Breast epithelium (tissue), 4 donors: ENCODE results near the gene AHNAK. TPM values are rescaled to one million over a fixed set of nuclear protein-coding genes. Genes with fewer than 3 reads are reported as not detected.

ENCODE experiments used
- DNase-seq, 2 donors: peaks; one replicate each; pipeline ENCODE4 v3.0.0-alpha.2; 2019; ENCODE audit warnings: low spot score in 2 of 2
- H3K27ac ChIP-seq, 2 donors: fragments of 200-600 bp; sonication (generic) in 1 of 2; one replicate each; pipeline ENCODE4 v1.5.1; 2016 to 2019; ENCODE audit warnings: mild to moderate bottlenecking in 1 of 2
- H3K27me3 ChIP-seq, 2 donors: fragments of 200-600 bp; sonication (generic) in 1 of 2; one replicate each; pipeline versions ENCODE4 v1.5.1 to v1.6.0; 2017 to 2019; ENCODE audit warnings: control low read depth in 1 of 2, mild to moderate bottlenecking in 1 of 2
- H3K36me3 ChIP-seq: fragments of 200-600 bp; one replicate; pipeline ENCODE4 v1.5.1; 2019
- H3K4me1 ChIP-seq, 2 donors: fragments of 200-600 bp; sonication (generic); one replicate each; pipeline ENCODE4 v1.5.1; 2016 to 2019; ENCODE audit warnings: control low read depth in 1 of 2
- H3K4me3 ChIP-seq, 3 donors: fragments of 200-600 bp; sonication (generic); 1 replicate in 2 of 3; 2 replicates in 1 of 3; pipeline ENCODE4 v1.5.1; 2016 to 2019; ENCODE audit warnings: mild to moderate bottlenecking in 3 of 3, moderate library complexity in 2 of 3
- H3K9me3 ChIP-seq, 2 donors: fragments of 200-600 bp; sonication (generic) in 1 of 2; one replicate each; pipeline ENCODE4 v1.5.1; 2016 to 2019; ENCODE audit warnings: control low read depth in 1 of 2
- CTCF ChIP-seq, 3 donors: fragments of 450-650 bp; IDR thresholded peaks; one replicate each; pipeline ENCODE4 v1.5.1; 2016 to 2017; ENCODE audit warnings: antibody characterized with exemption in 3 of 3, mild to moderate bottlenecking in 3 of 3, moderate library complexity in 3 of 3
- POLR2A ChIP-seq: fragments of 450-650 bp; IDR thresholded peaks from one replicate; pipeline ENCODE4 v1.6.1; 2016; ENCODE audit warnings: antibody characterized with exemption, mild to moderate bottlenecking, moderate library complexity
- POLR2AphosphoS5 ChIP-seq, 3 donors: sonication (generic); formaldehyde crosslinking; IDR thresholded peaks; one replicate each; pipeline ENCODE4 v1.6.1; 2017; ENCODE audit warnings: antibody characterized with exemption in 3 of 3
- intact Hi-C: fragments of 100-400 bp; cut with DNase I; formaldehyde crosslinking; loops from one replicate; pipeline ENCODE4 v1.15.1; 2023; ENCODE audit warnings: low total_unique reads
- total RNA-seq, 3 donors: library from RNA; depleted of rRNA; stranded (reverse); fragments of >200 nt; gene quantifications; one replicate each; pipeline ENCODE4 v1.1.0, GENCODE V29; 2016

AHNAK gene
- total RNA-seq, 3 donors from 2014 or later = 636 to 1,393 (median 1,040) TPM

DNA sequence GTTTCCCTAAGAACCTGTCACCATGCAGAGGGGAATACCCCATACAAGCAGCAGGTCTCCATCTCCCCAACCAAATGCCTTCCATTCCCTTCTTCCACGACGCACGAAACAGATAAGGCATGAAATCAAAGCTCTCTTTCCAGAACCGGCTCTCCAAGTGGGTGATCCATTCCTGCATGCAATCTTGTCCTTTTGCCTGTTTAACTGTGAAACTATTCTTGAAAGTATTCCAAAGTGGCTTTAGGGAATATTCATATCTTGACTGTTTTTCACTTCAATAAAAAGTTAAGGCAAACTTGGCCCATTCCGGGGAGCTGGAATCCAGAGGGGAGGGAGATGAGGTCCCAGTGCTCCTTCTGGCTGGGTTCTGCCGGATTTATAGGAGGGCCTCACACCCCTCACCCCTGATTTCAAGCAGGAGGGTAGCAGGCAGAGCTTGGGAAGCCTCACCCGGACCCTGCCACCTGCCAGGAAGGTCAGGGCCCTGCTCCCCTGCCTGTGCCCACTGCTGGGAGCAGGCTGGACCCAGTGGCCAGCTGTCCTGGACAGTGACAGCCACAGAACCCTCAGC is 66.9 kb downstream of the AHNAK start:
- Histone ChIP-seq H3K36me3 (no peaks in the 10 kb centered on the region), H3K4me3 (no peak overlapping the region), H3K9me3 (no peaks in the 10 kb centered on the region), H3K27ac (peak overlapping the region; percentile 75 to 88), H3K4me1 (no peaks in the 10 kb centered on the region), H3K27me3 (no peaks in the 10 kb centered on the region)
- DNase-seq = no peak
- intact Hi-C loops = no loop called here
- TF ChIP-seq CTCF (IDR thresholded peaks at IDR 0.05) (no peak), POLR2AphosphoS5 (IDR thresholded peaks at IDR 0.05) (no peak)

GRCh38 chr11:62477927-62478326 is 68.7 kb downstream of the AHNAK start:
- Histone ChIP-seq H3K4me3 (no peak overlapping the region), H3K4me1 (no peaks in the 10 kb centered on the region), H3K9me3 (no peaks in the 10 kb centered on the region), H3K27ac (no peak overlapping the region), H3K36me3 (no peaks in the 10 kb centered on the region), H3K27me3 (no peaks in the 10 kb centered on the region)
- TF ChIP-seq CTCF (IDR thresholded peaks at IDR 0.05) = no peak
- no peak for DNase-seq
- intact Hi-C loops = no loop called here

- Histone ChIP-seq H3K27ac (no peak overlapping the region), H3K27me3 (no peaks in the 10 kb centered on the region), H3K4me1 (no peaks in the 10 kb centered on the region), H3K36me3 (no peaks in the 10 kb centered on the region), H3K4me3 (no peak overlapping the region), H3K9me3 (no peaks in the 10 kb centered on the region)
- TF ChIP-seq POLR2A (no peak), CTCF (IDR thresholded peaks at IDR 0.05) (no peak), POLR2AphosphoS5 (IDR thresholded peaks at IDR 0.05) (no peak)
- DNase-seq = no peak
- intact Hi-C loops = no loop called here
These were observed 74.3 kb downstream of the AHNAK start for GRCh38 chr11:62472063-62472884.

- Histone ChIP-seq H3K4me1 (no peaks in the 10 kb centered on the region), H3K27ac (no peak overlapping the region), H3K27me3 (no peaks in the 10 kb centered on the region), H3K36me3 (no peaks in the 10 kb centered on the region), H3K4me3 (no peak overlapping the region), H3K9me3 (no peaks in the 10 kb centered on the region)
- TF ChIP-seq POLR2AphosphoS5 (IDR thresholded peaks at IDR 0.05) (no peak), POLR2A (no peak), CTCF (IDR thresholded peaks at IDR 0.05) (no peak)
- no peak for DNase-seq
- intact Hi-C loops = no loop called here
These were observed 75.0 kb downstream of the AHNAK start for GRCh38 chr11:62471603-62472002.

DNA sequence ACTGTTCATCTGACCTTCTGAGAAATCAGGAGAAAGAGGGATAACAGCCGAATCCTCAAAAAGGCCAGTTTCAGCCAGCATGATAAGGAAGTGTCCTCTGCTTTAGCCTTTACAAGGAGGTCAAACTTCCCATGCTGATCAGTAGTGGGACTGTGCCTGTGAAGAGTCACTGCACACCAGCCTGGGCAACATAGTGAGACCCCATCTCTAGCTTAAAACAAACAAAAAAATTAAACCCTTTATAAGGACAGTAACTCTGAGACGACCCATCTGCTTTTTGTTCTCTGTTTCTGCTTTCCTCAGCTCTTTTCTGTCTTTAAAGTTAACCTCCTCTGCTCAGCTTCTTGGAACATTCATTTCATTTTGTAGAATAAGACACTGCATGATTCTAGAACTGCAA is 78.0 kb downstream of the AHNAK start:
- no peak for DNase-seq
- TF ChIP-seq POLR2A (no peak), POLR2AphosphoS5 (IDR thresholded peaks at IDR 0.05) (no peak), CTCF (IDR thresholded peaks at IDR 0.05) (no peak)
- Histone ChIP-seq H3K27me3 (no peaks in the 10 kb centered on the region), H3K9me3 (no peaks in the 10 kb centered on the region), H3K27ac (no peak overlapping the region), H3K4me1 (no peaks in the 10 kb centered on the region), H3K4me3 (no peak overlapping the region), H3K36me3 (no peaks in the 10 kb centered on the region)
- intact Hi-C loops = no loop called here
